GM12874 (cell line): ENCODE results near the gene TMEM123.

Experiments
- CTCF ChIP-seq: IDR thresholded peaks from 2 replicates; pipeline ENCODE4 v1.5.1; 2011; ENCODE audit warnings: low read depth, mild to moderate bottlenecking, control low read depth, low read length, moderate library complexity; ENCODE audit not compliant: insufficient read depth

The TMEM123 gene

DNA sequence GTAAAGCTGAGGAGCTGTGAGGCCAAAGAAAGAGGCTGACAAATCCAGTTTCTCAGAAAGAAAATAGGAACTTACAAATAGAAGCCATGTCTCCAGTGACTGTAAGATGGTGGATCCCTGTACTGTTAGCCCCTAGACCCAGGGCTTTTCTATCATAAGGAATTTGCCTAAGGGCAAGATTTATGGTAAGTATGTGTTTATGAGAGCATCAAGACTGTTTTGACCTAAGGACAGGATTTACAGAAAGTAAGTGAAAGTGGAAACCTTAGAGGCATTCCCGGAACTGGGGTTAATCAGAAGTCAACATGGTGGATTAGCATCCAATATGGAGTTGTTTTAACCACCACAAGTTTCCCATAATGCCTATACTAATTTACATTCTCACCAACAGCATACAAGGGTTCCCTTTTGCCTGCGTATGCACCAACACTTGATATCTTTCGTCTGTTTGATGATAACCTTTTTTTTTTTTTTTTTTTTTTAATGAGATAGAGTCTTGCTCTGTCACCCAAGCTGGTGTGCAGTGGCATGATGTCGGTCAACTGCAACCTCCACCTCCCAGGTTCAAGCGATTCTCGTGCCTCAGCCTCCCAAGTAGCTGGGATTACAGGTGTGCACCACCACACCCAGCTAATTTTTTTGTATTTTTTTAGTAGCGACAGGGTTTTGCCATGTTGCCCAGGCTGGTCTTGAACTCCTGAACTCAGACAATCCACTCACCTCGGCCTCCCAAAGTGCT lies 65.4 kb downstream of the TMEM123 start:
- no peak for TF ChIP-seq CTCF

DNA sequence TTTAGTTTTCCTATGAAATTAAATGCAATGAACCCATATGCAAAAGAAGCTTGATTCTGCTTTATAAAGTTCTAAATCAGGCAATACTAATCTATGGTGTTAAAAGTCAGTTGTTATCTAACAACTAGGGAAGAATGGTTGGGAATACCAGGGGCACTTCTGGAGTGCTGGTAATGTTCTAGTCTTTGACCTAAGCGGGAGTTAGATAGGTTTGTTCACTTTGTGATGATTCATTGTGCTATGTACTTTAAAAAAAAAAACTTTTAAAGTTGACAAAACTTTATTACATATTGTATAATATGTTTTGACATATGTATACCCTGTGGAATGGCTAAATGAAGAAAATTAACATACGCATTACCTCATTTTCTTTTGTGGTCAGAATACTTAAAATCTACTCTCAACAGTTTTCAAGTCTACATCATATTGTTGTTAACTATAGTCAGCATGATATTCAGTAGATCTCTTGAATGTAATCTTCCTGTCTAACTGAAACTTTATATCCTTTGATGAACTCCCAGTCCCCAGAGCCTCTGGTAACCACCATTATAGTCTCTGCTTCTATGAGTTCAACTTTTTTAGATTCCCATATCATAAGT lies 66.3 kb downstream of the TMEM123 start:
- no peak for TF ChIP-seq CTCF

GRCh38 chr11:102385085-102386007 lies 67.2 kb downstream of the TMEM123 start:
- TF ChIP-seq CTCF: no peak

DNA sequence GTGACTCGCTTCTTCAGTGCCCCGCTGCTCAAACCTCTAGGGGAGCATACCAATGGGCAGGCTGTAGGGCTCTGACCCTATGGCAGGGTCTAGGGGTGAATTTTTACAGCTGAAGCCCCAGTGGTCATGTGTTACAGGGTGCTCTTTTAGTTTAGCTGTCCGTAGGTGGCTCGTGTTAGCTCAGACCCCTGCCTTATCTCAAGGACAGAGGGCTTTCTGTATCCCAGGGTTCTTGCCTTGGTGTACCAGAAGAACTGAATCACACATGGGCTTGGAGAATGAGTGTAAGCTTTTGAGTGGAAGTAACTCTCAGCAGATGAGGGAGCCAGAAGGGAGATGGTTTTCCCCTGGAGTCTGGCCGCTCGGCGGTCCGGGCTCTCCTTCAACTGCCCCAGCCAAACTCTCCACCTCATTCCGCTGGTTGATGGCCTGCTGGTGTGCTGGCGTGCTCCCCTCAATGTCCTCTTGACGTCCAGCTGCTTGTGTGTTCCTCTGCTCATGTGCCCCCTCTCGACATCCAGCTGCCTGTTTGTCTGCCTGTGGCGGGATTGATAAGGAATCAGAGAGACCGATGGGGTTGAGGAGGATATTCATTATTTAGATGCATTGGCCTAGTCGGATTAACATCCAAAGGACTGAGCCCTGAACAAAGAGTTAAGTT lies 68.0 kb downstream of the TMEM123 start:
- TF ChIP-seq CTCF: no peak

DNA sequence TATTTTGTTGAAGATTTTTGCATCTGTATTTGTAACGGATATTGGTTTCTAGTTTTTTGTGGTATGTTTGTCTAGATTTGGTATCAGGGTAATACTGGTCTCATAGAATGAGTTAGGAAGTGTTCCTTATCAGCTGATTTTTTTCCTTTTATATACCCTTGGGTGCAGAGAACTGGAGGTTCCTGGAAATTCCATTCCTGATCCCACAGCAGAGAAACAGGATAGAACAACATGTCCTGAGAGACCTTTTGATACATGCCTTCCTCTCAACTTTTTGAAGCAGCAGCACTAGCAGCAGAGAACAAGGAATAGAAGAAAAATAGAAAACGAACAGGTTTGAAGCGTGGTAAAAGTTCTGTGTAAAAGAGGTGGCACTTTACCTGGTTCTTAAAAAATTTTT lies 68.7 kb downstream of the TMEM123 start:
- TF ChIP-seq CTCF: no peak

GRCh38 chr11:102382384-102382783 lies 70.2 kb downstream of the TMEM123 start:
- TF ChIP-seq CTCF: no peak

DNA sequence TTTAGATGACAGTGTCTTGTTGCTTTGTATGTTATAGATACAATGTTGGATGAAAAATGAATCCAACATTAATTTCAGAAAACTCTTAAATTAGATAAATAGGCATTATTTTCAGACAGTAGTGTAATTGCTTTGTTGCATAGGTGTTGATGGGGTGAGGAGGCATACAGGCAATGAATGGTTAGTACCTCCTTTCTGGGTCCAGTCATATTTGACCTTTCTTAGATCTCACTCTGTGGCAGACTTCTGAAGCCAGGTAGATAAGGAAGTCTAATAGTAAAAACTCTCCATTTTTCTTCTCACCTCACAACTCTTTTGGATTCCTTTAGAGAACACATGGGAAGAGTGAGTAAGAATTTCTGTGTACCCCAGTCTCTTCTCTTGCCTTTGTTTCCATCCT lies 73.7 kb downstream of the TMEM123 start:
- no peak for TF ChIP-seq CTCF
